Left lobe of liver (tissue), 2 donors: ENCODE measurements around the gene EVI5L. TPM values are rescaled to one million over a fixed set of nuclear protein-coding genes. Genes with fewer than 3 reads are reported as not detected.

Experiments
- ATAC-seq: fragments of 200-7000 bp; cut with Tn5 transposase; one replicate; pipeline ENCODE4 v1.9.1; 2020; ENCODE audit warnings: mild to moderate bottlenecking, moderate library complexity
- DNase-seq: peaks from one replicate; pipeline ENCODE4 v3.0.0-alpha.2; 2020; ENCODE audit warnings: low spot score
- total RNA-seq: library from RNA; stranded (reverse); gene quantifications from one replicate; pipeline ENCODE4 v1.2.1, GENCODE V29; 2021
- donor health status: DM: no; HTN: no; CAD: no; lungs with moderate emphysema.
- donor health status: DM: no; HTN: yes; CAD: no.

EVI5L gene
- total RNA-seq, 1 donor from 2014 or later, result 4.8 TPM

DNA sequence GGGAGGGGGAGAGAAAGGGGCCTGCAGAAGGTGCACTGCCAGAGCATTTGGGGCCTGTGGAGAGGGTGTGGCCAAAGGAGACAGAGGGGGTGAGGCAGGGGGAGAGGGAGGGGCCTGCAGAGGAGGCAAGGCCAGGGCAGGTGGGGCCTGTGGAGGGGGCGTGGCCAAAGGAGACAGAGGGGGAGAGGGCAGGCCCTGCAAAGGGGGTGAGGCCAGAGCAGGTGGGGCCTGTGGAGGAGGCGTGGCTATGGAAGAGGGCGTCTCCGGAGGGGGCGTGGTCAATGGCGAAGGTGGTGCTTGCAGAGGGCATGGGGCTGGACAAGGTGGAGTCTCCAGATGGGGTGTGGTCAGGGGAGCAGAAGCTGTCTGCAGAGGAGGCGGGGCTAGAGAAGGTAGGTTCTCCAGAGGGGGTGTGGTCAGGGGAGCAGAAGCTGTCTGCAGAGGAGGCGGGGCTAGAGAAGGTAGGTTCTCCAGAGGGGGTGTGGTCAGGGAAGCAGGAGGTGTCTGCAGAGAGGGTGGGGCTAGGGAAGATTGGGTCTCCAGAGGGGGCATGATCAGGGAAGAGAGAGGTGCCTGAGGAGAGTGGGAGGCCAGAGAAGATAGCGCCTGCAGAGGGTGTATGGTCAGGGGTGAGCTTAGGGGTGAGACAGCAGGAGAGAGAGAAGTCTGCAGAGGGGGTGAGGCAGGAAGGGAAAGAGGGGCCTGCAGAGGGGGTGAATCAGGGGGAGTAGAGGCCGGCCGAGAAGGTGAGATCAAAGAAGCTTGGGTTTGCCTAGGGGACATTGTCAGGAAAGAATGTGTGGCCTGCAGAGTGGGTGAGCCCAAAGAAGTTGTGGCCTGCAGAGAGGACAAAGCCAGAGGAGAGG lies 40.8 kb downstream of the EVI5L start:
- DNase-seq (peak; percentile 57), ATAC-seq (no peak)

DNA sequence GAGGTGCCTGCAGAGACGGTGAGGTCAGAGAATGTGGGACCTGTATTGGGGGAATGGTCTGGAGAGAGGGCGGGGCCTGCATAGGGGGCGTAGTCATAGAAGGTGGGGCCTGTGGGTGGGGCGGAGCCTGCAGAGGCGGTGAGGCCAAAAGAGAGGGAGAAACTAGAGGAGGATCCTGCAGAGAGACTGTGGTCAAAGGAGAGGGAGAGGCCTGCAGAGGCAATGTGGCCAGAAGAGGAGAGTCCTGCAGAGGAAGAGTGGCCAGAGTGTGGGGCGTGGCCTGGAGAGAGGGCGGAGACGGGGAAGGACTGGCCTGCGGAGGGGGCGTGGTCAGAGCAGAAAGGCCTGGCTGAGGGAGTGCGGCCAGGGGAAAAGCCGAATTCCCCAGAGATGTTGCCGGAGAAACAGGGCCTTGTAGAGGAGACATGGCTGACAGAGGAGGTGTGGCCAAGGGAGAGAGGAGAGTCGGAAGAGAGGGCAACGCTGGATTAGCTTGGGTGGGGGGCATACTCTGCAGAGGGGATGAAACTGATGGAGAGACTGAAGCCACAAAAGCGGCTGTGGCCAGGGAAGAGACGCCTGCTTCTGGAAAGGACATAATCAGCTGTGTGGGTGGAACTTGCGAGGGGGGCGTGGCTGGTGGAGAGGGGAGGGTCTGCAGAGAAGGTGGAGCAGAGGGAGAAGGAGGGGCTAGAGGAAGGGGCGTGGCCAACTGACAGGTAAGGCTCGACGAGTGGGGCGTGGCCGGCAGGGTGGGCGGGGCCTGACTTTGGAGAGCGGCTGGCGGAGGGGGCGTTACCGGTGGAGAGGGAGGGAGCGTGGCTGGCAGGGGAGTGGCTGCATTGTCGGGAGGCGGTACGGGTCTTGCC lies 41.7 kb downstream of the EVI5L start:
- ATAC-seq (peak; percentile 41), DNase-seq (peak; percentile 76)

GRCh38 chr19:7872306-7873204 lies 42.5 kb downstream of the EVI5L start:
- DNase-seq, result no peak
- ATAC-seq, result no peak

GRCh38 chr19:7873304-7874075 lies 43.5 kb downstream of the EVI5L start:
- DNase-seq (no peak), ATAC-seq (no peak)

- DNase-seq, result no peak
- ATAC-seq, result no peak
Measured at GRCh38 chr19:7874076-7874896, 44.3 kb downstream of the EVI5L start, which contains the start of gene PRR36. Gene PRR36 (minus strand): TSS chr19:7874390. CDS start chr19:7873689, 701 bp downstream.

DNA sequence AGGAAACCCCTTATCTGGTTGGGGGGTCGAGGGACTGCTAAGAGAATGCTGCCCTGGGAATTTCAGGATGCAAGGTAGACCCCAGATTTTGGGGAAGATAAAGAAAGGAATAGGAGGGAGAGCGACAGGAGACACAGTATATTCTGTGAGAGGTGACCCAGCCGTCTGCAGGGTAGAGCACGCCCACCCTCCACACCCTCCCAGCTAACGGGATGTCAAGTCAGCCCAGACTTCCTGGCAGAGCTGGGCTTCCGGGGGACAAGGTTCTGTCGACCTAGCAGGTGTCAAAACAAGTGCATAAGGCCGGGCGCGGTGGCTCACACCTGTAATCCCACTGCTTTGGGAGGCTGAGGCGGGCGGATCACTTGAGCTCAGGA lies 44.9 kb downstream of the EVI5L start:
- DNase-seq, result no peak
- no peak for ATAC-seq

DNA sequence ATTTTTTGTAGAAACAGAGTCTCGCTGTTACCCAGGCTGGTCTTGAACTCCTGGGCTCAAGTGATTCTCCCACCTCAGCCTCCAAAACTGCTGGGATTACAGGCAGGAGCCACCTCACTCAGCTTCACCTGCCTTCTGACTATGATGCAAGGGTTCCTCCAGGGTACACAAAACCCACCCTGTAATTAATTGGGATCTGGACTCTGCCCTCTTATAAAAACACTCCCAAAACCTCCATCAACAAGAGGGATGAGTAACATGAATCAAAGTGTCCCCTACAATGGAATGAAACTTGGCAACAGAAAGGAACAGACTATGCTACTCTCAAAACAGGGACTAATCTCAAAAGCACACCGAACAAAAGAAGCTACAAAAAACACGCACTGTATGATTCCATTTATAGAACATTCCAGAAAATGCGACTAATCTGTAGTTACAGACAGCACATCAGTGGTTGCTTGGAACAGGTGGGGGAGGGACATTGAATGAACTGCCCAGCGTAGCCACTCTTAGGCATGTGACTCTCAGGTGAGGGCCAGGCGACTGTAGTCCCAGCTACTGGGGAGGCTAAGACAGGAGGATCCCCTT lies 47.3 kb downstream of the EVI5L start:
- DNase-seq (no peak), ATAC-seq (no peak)

DNA sequence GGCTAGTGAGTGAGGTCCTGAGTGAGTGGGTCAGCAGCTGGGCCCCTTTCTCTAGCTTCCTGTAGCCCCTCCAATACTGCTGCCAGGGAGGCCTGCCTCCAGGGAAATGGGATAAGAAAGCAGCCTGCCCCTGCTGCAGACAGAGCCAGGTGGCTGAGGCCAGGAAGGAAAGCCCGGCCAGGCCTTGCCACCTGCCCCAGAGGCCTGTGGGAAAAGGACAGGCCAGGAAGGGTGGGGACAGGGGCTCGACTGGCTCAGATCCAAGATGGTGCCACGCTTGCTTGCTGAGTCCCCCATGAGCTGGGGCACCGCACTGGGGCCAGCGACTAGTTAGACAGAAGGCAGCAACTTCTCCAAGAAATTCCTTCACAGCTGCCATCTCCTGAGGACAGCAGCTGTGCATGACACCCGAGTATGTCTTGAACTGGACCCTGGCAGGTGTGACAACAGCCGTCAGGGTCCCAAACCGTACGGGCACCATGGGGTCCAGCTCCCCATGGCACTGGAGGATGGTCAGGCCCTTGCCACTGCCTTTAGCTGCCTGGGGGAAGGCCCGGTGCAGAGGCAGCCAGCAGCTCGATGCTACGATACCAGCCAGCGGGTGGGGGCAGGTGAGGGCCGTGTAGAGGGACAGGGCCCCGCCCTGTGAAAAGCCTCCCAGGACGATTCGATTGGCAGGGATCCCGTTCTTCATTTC lies 49.2 kb downstream of the EVI5L start:
- ATAC-seq (peak; percentile 20), DNase-seq (no peak)

- ATAC-seq, result no peak
- no peak for DNase-seq
Measured at GRCh38 chr19:7879836-7880235, 49.8 kb downstream of the EVI5L start.

GRCh38 chr19:7881910-7882309 lies 51.9 kb downstream of the EVI5L start:
- no peak for DNase-seq
- ATAC-seq, result no peak

DNA sequence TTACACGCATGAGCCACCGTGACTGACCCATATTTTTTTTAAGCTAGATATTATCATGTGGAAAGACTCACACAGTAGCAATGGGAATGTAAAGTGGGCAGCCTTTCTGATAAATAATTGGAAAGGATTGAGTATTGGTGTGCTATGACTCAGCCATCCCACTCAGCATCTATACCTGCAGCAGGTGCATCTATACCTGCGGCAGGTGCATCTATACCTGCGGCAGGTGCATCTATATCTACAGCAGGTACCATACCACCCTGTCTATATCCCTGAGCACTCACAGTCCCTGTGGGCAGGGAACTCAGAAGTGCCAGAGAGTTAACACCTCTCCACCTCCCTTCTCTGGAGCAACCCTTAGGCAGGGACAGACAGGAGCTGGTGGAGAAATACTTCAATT lies 53.1 kb downstream of the EVI5L start:
- ATAC-seq (no peak), DNase-seq (no peak)

DNA sequence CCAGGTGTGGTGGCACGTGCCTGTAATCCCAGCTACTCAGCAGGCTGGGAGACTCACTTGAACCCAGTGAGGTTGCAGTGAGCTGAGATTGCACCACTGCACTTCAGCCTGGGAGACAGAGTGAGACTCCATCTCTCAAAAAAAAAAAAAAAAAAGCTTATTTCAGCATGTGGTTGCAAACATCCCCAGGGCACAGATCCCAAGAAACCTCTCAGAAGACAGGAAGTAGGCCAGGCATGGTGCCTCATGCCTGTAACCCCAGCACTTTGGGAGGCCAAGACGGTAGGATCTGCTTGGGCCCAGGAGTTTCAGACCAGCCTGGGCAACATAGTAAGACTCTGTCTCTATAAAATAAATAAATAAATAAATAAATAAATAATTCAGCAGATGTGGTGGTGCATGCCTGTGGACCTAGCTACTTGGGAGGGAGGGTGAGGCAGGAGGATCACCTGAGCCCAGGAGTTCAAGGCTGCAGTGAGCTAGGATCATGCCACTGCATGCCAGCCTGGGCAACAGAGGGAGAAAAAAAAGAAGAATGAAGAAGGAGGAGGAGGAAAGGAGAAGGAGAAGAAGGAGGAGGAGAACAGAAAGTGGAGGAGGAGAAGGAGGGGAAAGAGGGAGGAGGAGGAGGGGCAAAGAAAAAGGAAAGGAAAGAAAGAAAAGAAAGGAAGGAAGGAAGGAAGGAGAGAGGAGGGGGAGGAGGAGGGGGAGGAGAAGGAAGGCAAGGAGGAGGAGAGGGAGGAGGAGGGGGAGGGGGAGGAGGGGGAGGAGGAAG lies 54.0 kb downstream of the EVI5L start:
- no peak for DNase-seq
- ATAC-seq, result no peak

DNA sequence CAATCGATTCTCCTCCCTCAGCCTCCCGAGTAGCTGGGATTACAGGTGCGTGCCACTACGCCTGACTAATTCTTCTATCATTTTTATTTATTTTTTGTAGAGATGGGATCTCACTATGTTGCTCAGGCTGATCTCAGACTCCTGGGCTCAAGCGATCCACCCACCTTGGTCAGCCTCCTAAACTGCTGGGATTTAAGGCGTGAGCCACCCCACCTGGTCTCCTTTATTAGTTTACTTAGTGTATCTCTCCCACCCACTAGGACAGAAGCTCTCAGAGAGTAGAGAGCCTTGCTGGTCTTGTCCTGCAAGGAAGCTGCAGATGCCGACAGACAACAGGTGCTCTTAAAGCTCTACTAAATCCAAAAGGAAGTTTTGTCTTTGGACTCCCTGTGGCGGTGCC lies 55.8 kb downstream of the EVI5L start:
- ATAC-seq (no peak), DNase-seq (no peak)

DNA sequence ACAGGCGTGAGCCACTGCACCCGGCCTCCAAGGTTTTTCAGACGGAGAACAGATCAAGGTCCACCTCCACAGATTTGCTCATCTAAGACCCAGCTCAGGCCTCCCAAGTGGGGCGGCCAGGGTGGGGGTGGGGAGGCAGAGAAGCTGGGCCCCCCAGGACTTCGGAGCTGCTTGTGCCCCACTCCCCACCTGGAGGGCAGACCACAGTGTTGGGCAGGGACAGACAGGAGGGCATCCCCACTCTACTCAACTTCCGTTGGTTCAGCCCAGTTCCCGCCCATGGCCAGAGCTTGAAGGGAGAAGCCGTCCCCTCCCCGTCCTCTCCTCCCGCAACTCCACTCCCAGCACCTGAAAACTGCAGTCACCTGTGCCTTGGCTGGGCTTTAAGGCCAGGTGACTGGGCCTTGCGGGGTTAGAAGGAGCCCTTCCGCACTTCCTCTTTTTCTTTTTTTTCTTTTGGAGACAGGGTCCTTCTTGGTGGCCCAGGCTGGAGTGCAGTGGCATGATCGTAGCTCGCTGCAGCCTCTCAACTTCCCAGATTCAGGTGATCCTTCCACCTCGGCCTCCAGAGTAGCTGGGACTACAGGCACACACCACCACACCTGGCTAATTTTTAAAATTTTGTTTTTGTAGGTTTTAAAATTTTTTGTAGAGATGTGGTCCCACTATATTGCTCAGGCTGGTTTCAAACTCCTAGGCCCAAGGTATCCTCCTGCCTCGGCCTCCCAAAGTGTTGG lies 57.6 kb downstream of the EVI5L start:
- ATAC-seq (no peak), DNase-seq (no peak)

DNA sequence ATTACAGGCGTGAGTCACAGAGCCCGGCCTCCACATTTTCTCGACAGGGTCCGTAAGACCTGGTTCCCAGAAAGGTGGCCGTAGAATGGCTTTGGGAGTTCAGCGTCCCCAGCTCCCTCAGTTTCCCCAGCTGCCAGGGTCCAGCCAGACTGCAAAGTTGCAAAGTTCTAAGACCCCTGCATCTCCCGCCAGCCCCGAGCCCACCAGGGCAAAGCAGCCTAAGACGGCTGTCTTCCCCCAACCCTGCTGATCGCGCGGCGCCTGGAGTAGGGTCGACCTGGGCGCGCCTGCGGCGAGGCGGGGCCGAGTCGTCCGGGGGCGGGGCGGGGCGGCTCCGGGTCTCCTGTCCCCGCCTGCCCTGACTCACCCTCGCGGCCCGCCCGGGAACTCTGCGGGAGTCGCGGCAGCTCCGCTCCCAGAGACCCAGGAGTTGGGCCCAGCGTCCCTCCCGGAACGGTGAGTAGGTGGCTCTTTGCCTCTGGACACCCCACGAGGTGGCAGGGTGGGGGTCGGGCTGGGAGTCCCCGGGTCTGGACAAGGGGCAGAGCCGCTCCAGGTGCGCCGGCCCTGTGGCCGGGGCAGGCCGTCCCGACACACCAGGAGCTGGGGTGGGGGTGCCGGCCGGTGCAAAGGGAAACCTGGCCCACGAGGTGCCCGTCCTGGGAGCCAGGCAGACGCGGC lies 58.3 kb downstream of the EVI5L start, which contains the start of gene LRRC8E:
TSS of gene LRRC8E (plus strand) at position 366 of the 681 bp plus-strand sequence. CDS start 7,094 bp downstream, outside the sequence.
- DNase-seq, result peak; percentile 55
- ATAC-seq, result peak; percentile 94

DNA sequence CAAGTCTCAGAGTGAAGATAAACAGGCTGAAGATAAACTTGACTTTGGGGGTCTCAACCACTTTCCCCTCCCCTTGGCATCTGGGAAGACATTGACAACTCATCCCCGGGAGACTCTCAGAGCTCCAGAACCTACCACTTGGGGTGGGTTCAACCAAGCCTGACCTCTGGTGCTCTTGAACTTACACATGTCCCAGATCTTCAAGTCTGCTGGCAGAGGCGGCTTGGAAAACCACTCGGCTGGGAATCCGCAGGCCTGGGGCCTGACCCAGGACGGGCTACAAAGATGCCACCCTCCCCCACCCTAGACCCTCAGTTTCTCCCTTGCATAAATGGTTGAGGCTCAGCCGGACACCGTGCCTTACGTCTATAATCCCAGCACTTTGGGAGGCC lies 58.8 kb downstream of the EVI5L start:
- DNase-seq (no peak), ATAC-seq (peak; percentile 15)
